Measurements from ENCODE around the gene SYPL2.
"Not testable (repeated sequence)": the region's sequence is repeated elsewhere in the genome, so short reads cannot be mapped to it uniquely, and the experiment has no call there.

SYPL2 gene

GRCh38 chr1:109473284-109474057 is 7.1 kb downstream of the SYPL2 start:
- not testable (repeated sequence) for DNase-seq

DNA sequence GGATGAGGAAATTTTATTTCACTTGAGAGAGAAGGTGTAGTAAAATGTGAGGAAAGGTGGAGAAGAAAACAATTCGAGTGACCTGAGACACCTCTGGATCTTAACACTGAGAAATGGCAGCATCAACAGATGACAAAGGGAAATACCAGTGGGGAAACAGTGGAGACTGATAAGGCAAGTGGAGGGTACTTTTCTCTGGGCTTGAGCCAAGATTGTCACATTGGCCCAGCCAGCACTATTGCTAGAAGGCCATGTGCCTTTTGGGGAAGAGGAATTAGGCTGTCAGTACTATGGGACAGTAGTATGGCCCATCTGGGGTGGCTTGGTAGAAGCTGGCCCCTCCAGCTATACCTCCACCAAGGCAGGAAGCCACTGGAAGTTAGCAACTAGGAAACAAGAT is 8.4 kb downstream of the SYPL2 start:
- no peak for DNase-seq

GRCh38 chr1:109475261-109475660 is 8.9 kb downstream of the SYPL2 start:
- DNase-seq: no peak

DNA sequence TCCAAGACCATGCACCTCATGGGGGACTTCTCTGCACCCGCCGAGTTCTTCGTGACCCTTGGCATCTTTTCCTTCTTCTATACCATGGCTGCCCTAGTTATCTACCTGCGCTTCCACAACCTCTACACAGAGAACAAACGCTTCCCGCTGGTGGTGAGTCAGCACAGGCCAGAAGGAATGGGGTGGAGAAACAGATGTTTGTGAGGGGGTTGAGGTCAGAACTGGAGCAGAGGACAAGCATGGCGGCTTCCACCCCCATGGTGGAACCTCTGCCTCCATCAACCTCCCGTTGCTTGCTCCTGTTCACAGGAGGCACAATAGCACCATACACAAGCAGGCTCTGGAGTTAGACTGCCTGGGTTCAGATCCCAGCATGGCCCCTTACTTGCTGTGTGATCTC is 10.5 kb downstream of the SYPL2 start:
- no peak for DNase-seq

DNA sequence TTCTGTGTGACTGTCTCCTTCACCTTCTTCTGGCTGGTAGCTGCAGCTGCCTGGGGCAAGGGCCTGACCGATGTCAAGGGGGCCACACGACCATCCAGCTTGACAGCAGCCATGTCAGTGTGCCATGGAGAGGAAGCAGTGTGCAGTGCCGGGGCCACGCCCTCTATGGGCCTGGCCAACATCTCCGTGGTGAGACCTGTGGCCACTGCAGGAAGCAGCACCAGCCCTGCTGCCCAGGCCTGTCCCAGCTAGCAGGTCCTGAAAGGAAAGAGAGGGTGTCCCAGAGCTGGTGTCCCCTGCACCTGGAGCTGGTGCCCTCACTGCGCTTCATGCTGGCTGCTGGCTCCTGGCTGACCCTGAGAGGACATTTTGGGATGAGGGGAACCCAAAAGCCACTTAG is 11.5 kb downstream of the SYPL2 start:
- no peak for DNase-seq

DNA sequence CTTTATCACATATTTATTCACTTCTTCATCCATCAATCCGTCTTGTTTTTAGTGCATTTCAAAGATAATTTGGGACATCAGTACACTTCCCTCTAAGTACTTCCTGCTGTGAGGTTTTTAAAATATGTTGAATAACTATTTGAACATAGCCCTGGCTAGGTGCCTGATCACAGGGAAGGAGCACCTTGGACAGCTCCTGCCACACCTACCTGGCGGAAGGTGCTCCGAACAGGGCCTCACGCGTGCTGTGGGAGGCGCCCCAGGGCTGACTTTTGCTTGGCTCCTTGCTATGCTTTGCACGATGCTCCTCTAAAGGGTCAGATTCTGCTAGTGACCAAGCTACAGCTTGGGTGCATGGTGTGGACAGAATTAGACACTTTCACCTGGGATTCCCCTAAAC is 12.5 kb downstream of the SYPL2 start:
- no peak for DNase-seq

- DNase-seq: no peak
Observed at GRCh38 chr1:109479311-109479710, 13.0 kb downstream of the SYPL2 start.

DNA sequence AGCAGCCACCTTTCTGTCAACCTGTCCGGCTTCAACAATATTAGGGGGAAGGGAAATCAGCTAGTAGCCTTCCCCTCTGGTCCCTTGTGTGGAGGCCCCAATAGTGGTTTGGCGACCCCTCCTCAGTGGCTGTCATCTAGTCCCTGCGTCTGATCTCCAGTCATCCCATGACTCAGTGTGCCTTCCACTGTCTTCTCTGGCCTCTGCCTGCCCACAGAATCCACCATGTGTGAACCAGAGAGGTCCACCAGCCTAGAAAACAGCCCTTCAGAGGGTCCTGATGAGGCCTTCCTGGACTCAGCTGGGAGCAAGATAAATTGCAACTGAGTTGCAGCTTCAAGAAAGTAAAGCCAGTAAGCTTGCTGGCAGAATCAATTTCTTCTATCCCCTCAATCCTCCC is 13.6 kb downstream of the SYPL2 start:
- DNase-seq: no peak

DNA sequence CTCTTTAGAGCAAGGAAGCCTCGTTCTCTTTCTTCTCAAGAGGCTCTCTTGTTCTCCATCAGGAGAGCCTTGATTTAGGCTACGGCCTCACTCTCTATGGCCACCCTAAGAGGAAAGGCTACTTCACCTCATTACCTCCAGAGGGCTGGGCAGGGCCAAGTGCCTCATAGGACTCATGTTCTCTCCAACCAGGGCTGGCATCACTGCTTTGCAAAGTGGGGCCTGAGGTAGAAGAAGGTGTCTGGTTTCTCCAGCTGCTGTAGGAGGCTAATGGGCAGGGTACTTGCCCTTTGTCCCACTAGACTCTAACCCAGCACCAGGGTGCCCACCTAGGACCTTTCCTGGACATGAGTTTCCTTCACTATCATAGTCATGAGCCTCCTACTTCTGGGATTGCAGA is 15.3 kb downstream of the SYPL2 start:
- no peak for DNase-seq

GRCh38 chr1:109482242-109482641 is 15.9 kb downstream of the SYPL2 start:
- DNase-seq: no peak

DNA sequence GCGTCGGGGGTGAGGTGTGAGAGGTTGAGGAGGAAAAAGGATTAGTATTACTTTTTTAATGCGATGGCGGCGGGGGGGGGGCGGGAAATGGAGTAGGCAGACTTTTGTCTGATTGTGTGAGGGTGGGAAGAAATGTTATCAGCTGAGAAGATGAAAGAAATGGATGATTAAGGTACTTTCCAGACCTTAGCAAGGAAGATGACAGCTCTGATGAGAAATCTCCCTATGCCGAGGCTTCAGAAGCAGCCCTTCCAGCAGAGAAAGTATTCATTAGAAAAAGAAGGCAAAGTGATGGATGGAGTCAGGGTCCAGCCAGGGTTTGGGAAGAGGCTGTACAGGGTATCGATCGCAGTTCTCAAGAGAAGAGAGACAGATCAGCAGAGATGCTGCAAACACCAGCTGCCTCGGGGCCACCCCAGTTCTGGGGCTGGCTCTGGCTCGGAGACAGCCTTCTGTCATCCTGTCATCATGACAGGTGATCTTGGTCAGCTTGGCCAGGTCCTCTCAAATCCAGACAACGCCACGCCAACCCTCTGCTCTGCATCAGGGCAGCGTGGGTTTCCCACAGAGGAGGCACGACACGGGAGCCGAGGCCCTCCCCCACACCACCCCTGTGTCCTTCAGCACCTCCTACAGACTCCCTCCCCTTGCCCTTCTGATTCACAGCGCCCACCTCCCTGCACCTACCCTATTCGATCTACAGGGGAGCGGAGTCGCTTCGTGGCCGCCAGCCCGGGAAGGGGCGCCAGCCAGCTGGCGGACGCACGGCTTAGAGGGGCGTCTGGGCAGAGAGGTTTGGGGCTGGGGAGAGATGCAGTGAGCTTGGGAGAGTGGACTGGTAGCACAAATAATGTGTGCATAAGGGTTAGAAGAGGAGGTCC is 16.7 kb downstream of the SYPL2 start:
- DNase-seq: peak; percentile 73

DNA sequence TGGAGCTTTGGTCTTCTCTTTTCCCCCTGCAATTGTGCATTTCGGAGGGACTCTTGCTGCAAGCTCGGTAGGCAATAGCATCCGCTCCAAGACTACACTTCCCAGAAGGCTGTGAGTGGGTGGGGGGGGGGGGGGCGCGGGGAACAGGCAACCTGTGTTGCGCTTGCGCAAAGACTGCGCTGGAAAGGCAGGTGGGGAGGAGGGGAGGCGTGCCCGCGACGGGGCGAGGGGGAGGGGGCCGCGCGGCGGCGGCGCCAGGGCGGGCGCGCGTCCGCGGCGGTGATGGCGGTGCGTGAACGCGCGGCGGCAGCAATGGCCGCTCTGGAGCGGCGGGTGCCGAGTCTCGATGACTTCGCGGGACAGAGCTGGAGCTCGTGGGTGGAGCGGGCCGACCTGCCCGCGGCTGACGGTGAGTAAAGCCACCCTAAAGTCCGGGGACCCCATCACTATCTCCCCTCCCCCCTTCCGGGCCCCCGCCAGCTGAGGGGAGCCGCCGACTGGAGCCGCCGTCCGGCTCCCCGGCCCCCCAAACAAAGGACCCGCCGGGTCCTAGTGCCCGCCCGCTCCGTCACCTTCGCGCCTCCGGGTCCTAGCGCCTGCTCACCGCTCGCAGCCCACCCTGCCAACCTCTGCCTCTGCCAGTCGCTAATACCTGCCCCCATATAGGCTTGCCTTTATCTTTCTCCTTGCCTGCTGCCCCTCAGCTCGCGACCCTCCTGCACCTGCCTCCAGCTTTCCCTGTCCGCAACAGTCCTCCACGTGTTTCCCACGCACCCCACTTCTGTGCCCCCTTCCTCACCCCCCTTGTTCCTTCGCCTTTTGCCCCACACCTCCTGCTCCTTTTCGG is 17.5 kb downstream of the SYPL2 start, which contains the start of gene ATXN7L2:
Gene ATXN7L2, plus strand, starts transcription at position 234 of the 847 bp plus-strand sequence. Its CDS starts 49 bp downstream, at position 283.
- DNase-seq: peak; percentile 91

DNA sequence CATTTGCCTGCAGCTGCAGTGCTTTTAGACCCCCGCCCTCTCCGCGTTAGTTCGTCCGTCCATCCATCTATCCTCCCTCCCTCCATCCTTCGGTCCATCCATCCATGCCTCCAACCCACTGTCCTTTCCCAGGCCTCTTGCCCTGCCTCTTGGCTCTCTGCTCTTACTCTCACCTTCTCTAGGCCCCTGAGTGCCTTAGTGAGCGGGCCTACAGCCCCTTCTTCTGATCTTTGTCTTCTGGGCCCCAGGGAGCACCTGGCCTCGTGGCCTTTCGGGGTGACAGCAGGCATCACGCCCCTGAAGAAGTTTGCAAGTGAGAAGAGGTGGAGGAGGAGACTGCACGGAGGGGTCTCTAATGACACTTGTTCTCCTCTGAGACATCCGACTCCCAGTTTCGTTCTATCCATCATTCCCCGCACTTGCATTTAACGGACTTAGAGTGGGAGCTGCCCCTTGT is 18.2 kb downstream of the SYPL2 start:
- DNase-seq: peak; percentile 55

GRCh38 chr1:109485001-109485400 is 18.7 kb downstream of the SYPL2 start:
- DNase-seq: peak; percentile 47

- no peak for DNase-seq
Observed at GRCh38 chr1:109487261-109487660, 20.9 kb downstream of the SYPL2 start.

DNA sequence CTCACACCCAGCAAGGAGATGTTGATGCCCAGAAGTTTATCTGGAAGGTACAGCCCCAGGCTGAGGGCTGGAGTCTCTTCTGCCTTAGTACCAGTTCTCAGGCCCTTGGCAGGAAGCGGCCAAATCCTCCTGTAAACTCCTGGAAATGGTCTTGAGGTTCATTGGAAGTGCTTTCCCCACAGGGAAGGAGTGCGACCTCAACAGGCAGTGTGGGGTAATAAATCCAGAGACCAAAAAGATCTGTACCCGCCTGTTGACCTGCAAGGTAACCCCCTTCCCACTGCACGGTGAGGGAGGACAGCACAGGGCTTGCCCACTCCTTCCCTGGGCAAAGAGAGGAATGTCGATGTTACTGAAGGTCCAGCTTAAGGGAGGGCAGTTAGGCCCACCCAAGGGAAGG is 21.9 kb downstream of the SYPL2 start:
- no peak for DNase-seq

DNA sequence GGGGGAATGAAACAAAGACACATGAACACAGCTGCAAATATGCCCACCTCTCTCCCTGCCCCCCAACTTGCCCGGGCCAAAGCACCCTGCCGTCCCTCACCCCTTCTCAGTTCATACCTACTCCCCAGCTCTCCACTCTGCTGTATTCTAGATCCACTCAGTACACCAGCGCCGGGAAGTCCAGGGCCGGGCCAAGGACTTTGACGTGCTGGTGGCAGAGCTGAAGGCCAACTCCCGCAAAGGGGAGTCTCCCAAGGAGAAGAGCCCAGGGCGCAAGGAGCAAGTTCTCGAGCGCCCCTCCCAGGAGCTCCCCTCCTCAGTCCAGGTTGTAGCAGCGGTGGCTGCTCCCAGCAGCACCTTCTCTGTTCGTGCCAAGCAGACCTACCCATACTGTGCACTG is 22.4 kb downstream of the SYPL2 start:
- no peak for DNase-seq

GRCh38 chr1:109490029-109490933 is 23.9 kb downstream of the SYPL2 start:
- DNase-seq: peak; percentile 49

DNA sequence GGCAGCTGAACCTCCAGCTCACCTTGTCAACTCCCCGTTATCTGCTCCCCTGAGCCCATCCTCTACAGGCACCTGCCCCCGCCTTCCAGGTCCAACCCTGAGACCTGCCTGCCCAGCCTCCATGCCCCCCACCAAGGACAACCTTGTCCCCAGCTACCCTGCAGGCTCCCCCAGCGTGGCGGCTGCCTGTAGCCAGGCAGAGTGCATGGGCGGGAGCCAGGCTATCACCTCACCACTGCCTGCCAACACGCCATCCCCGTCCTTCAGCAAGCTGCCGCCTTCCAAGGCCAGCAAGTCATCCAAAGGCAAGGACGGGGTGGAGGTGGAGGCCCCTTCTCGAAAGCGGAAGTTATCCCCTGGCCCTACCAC is 24.6 kb downstream of the SYPL2 start:
- DNase-seq: no peak

DNA sequence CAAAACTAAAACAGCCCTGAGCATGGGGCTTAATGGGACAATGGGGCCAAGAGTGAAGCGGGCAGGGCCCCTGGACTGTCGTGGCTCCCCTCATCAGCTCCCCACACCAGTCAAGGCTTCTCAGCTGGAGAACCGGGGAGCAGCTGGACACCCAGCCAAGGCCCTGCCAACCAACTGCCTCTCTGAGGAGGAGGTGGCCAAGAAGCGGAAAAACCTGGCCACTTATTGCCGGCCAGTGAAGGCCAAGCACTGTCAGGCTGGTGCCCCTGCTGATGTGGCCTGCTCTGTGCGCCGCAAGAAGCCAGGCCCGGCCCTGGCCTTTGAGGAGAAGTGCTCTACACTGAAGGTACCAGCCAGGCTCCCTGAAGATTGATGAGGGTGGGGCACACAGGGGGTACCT is 25.0 kb downstream of the SYPL2 start:
- DNase-seq: no peak

GRCh38 chr1:109492779-109493178 is 26.4 kb downstream of the SYPL2 start:
- DNase-seq: no peak

- no peak for DNase-seq
Observed at GRCh38 chr1:109493227-109493626, 26.9 kb downstream of the SYPL2 start.
